Nephron progenitor cell (in vitro differentiated cells): ENCODE results near the gene AHI1.
"Not testable (repeated sequence)": the region's sequence is repeated elsewhere in the genome, so short reads cannot be mapped to it uniquely, and the experiment has no call there.

Experiments used
- DNase-seq: peaks from one replicate; pipeline ENCODE4 v3.0.0; 2021
- H3K27ac Mint-ChIP-seq: 2 replicates; pipeline ENCODE4 v1.8.0; 2021; ENCODE audit warnings: mild to moderate bottlenecking, moderate library complexity, mixed read lengths
- H3K27me3 Mint-ChIP-seq: 2 replicates; pipeline ENCODE4 v1.8.0; 2021; ENCODE audit warnings: mild to moderate bottlenecking, low read depth, mixed read lengths; ENCODE audit not compliant: poor library complexity
- H3K36me3 Mint-ChIP-seq: 2 replicates; pipeline ENCODE4 v1.8.0; 2021; ENCODE audit warnings: low read depth, mixed read lengths
- H3K4me1 Mint-ChIP-seq: 2 replicates; pipeline ENCODE4 v1.8.0; 2021; ENCODE audit warnings: mixed read lengths
- H3K4me3 Mint-ChIP-seq: 2 replicates; pipeline ENCODE4 v1.8.0; 2021; ENCODE audit warnings: mild to moderate bottlenecking, moderate library complexity, mixed read lengths
- H3K9me3 Mint-ChIP-seq: 2 replicates; pipeline ENCODE4 v1.8.0; 2021; ENCODE audit warnings: mild to moderate bottlenecking, moderate library complexity, mixed read lengths
- CTCF ChIP-seq: fragments of 200-600 bp; sonication (generic); IDR thresholded peaks from 2 replicates; pipeline ENCODE4 v1.5.0; 2021; ENCODE audit warnings: antibody characterized with exemption

AHI1 gene

GRCh38 chr6:135256866-135257265, 240.7 kb downstream of the AHI1 start:
- H3K9me3 Mint-ChIP-seq: no peaks in the 10 kb centered on the region
- peaks cover 14% of the 10 kb centered on the region for H3K27me3 Mint-ChIP-seq
- DNase-seq: no peak
- peaks cover 10% of the 10 kb centered on the region for H3K4me1 Mint-ChIP-seq
- no peaks in the 10 kb centered on the region for H3K36me3 Mint-ChIP-seq
- no peak overlapping the region for H3K4me3 Mint-ChIP-seq
- no peak for TF ChIP-seq CTCF
- no peak overlapping the region for H3K27ac Mint-ChIP-seq

GRCh38 chr6:135254471-135254870, 243.1 kb downstream of the AHI1 start:
- H3K27ac Mint-ChIP-seq: no peak overlapping the region
- peaks cover 17% of the 10 kb centered on the region for H3K27me3 Mint-ChIP-seq
- DNase-seq: no peak
- no peak overlapping the region for H3K4me3 Mint-ChIP-seq
- H3K36me3 Mint-ChIP-seq: no peaks in the 10 kb centered on the region
- no peak for TF ChIP-seq CTCF
- no peaks in the 10 kb centered on the region for H3K9me3 Mint-ChIP-seq
- peaks cover 5% of the 10 kb centered on the region for H3K4me1 Mint-ChIP-seq

- H3K36me3 Mint-ChIP-seq: no peaks in the 10 kb centered on the region
- H3K4me3 Mint-ChIP-seq: no peak overlapping the region
- TF ChIP-seq CTCF: no peak
- DNase-seq: no peak
- H3K9me3 Mint-ChIP-seq: no peaks in the 10 kb centered on the region
- H3K27me3 Mint-ChIP-seq: peaks cover 21% of the 10 kb centered on the region
- H3K27ac Mint-ChIP-seq: no peak overlapping the region
- no peaks in the 10 kb centered on the region for H3K4me1 Mint-ChIP-seq
Measured at GRCh38 chr6:135251498-135252441, 245.8 kb downstream of the AHI1 start.

- H3K4me3 Mint-ChIP-seq: no peak overlapping the region
- DNase-seq: no peak
- H3K36me3 Mint-ChIP-seq: no peaks in the 10 kb centered on the region
- no peak for TF ChIP-seq CTCF
- no peaks in the 10 kb centered on the region for H3K4me1 Mint-ChIP-seq
- H3K27ac Mint-ChIP-seq: no peak overlapping the region
- H3K9me3 Mint-ChIP-seq: no peaks in the 10 kb centered on the region
- peaks cover 21% of the 10 kb centered on the region for H3K27me3 Mint-ChIP-seq
Measured at GRCh38 chr6:135250751-135251497, 246.6 kb downstream of the AHI1 start.

- H3K4me1 Mint-ChIP-seq: no peaks in the 10 kb centered on the region
- no peaks in the 10 kb centered on the region for H3K36me3 Mint-ChIP-seq
- TF ChIP-seq CTCF: no peak
- no peak overlapping the region for H3K4me3 Mint-ChIP-seq
- no peaks in the 10 kb centered on the region for H3K9me3 Mint-ChIP-seq
- no peak for DNase-seq
- no peak overlapping the region for H3K27ac Mint-ChIP-seq
- peaks cover 18% of the 10 kb centered on the region for H3K27me3 Mint-ChIP-seq
Measured at GRCh38 chr6:135250234-135250633, 247.3 kb downstream of the AHI1 start.

- H3K27me3 Mint-ChIP-seq: peaks cover 11% of the 10 kb centered on the region
- not testable (repeated sequence) for H3K4me3 Mint-ChIP-seq, DNase-seq, H3K9me3 Mint-ChIP-seq, H3K36me3 Mint-ChIP-seq, H3K27ac Mint-ChIP-seq, H3K4me1 Mint-ChIP-seq
Measured at GRCh38 chr6:135246412-135247012, 251.0 kb downstream of the AHI1 start.
